Measurements from ENCODE around the gene CD7.

CD7 gene

DNA sequence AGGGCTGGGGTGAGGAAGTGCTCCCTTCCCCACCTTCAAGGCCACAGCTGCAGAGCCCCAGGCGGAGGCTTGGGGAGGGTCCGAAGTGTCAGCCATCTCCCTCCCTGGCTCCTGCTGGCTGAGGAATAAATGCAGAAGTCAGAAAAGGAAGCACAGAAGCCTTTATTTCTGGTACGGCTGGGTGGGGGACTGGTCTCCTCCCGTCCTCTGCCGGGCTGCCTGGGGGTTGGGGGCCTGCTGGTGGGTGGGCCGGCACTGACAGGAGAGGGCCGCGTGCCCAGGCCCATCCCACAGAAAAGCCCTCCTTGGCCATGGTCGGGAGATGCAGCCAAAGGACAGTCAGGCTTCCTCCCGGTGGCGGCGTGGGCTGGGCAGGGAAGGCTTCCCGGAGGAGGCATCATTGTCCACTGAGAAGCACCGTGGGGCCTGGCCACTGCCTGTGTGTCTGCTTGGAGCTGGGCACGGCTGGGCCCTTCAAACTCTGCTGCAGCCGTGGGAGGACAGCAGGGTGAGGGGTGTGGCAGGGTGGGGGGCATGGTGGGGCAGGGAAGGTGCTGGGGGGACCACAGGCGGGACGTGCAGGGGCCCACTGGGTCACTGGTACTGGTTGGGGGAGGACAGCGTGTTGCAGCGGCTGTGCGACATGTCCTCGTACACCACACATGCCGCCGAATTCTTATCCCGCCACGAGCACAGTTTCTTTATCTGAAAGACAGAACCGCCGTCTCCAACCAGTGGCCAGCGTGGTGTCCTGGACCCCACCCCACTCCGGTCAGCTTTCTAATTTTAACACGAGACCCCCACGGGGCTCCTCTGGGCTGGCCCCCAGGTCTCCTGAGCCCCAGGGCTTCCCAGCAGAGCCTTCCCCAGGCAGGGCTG is 2.4 kb downstream of the CD7 start:
- TF ChIP-seq FOXP2 (optimal IDR thresholded peaks at IDR 0.05; ENCODE audit: borderline replicate concordance, extremely low read depth, extremely low read length, insufficient read depth): no peak
- TF ChIP-seq SIN3A (IDR thresholded peaks at IDR 0.05; ENCODE audit: borderline replicate concordance, insufficient read depth, low read length): no peak
- no peak for TF ChIP-seq TAF1 (IDR thresholded peaks at IDR 0.05; ENCODE audit: borderline replicate concordance, insufficient read depth, low read length)
- no peak for TF ChIP-seq POLR2AphosphoS5 (IDR thresholded peaks at IDR 0.05; ENCODE audit: low read depth, low read length)
- no peak for TF ChIP-seq REST (IDR thresholded peaks at IDR 0.05; ENCODE audit: insufficient read depth in 1 of 2, low read depth in 2 of 2, low read length in 2 of 2)

DNA sequence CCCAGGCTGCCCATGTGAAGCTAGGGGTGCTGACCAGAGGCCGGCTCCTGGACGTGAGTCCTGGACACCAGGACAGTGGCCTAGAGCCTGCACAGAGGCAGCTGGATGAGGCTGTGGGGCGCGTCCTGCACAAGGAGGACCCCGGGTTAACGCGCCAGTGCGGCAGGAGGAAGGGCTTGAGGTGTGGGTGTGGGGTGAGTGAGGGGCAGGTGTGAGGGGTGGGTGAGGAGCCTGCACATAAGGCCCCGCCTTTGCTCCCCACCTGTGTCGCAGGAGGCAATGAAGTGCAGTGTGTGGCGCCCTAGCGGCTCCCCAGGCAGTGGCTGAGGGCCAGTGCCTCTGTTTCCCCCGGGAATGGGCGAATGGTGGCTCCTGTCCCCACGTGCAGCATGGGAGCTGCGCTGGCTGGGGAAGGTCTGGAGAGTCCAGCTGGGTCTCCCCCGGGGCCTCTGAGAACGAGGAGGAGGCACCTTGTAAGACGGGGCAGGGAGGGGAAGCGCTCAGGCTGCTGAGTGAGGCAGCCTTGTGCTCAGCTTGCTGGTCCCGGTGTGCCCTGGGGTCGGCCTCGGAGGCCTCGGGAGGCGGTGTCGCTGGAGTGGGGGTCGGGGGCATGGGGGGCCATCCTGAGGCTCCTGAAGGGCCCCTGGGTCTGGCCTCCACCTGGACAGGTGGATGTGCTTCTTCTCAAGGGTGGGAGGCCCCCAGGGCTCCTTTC is 3.2 kb downstream of the CD7 start:
- TF ChIP-seq REST (IDR thresholded peaks at IDR 0.05; ENCODE audit: insufficient read depth in 1 of 2, low read depth in 2 of 2, low read length in 2 of 2): no peak
- no peak for TF ChIP-seq POLR2AphosphoS5 (IDR thresholded peaks at IDR 0.05; ENCODE audit: low read depth, low read length)
- no peak for TF ChIP-seq TAF1 (IDR thresholded peaks at IDR 0.05; ENCODE audit: borderline replicate concordance, insufficient read depth, low read length)
- TF ChIP-seq SIN3A (IDR thresholded peaks at IDR 0.05; ENCODE audit: borderline replicate concordance, insufficient read depth, low read length): no peak
- TF ChIP-seq FOXP2 (optimal IDR thresholded peaks at IDR 0.05; ENCODE audit: borderline replicate concordance, extremely low read depth, extremely low read length, insufficient read depth): no peak

- no peak for TF ChIP-seq REST (IDR thresholded peaks at IDR 0.05; ENCODE audit: insufficient read depth in 1 of 2, low read depth in 2 of 2, low read length in 2 of 2)
- no peak for TF ChIP-seq SIN3A (IDR thresholded peaks at IDR 0.05; ENCODE audit: borderline replicate concordance, insufficient read depth, low read length)
- TF ChIP-seq POLR2AphosphoS5 (IDR thresholded peaks at IDR 0.05; ENCODE audit: low read depth, low read length): no peak
- TF ChIP-seq TAF1 (IDR thresholded peaks at IDR 0.05; ENCODE audit: borderline replicate concordance, insufficient read depth, low read length): no peak
- TF ChIP-seq FOXP2 (optimal IDR thresholded peaks at IDR 0.05; ENCODE audit: borderline replicate concordance, extremely low read depth, extremely low read length, insufficient read depth): no peak
Measured at GRCh38 chr17:82313195-82314011, 4.0 kb downstream of the CD7 start.

DNA sequence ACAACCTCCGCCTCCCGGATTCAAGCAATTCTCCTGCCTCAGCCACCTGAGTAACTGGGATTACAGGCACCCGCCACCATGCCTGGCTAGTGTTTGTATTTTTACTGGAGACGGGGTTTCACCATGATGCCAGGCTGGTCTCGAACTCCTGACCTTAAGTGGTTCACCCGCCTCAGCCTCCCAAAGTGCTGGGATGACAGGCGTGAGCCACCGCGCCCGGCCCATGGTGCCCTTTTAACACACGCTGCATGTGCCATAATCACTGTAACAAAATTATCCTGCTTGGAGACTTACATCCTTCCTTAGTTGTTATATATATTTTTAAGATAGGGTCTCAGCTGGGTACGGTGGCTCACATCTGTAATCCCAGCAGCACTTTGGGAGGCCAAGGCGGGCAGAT is 5.4 kb downstream of the CD7 start:
- TF ChIP-seq POLR2AphosphoS5 (IDR thresholded peaks at IDR 0.05; ENCODE audit: low read depth, low read length) (no peak), FOXP2 (optimal IDR thresholded peaks at IDR 0.05; ENCODE audit: borderline replicate concordance, extremely low read depth, extremely low read length, insufficient read depth) (no peak), REST (IDR thresholded peaks at IDR 0.05; ENCODE audit: insufficient read depth in 1 of 2, low read depth in 2 of 2, low read length in 2 of 2) (no peak), TAF1 (IDR thresholded peaks at IDR 0.05; ENCODE audit: borderline replicate concordance, insufficient read depth, low read length) (no peak), SIN3A (IDR thresholded peaks at IDR 0.05; ENCODE audit: borderline replicate concordance, insufficient read depth, low read length) (no peak)

All from PFSK-1 (cell line).